Nephron progenitor cell (in vitro differentiated cells): ENCODE data around the gene SNAI3.

Experiments used
- DNase-seq: peaks from one replicate; pipeline ENCODE4 v3.0.0; 2021
- H3K27ac Mint-ChIP-seq: 2 replicates; pipeline ENCODE4 v1.8.0; 2021; ENCODE audit warnings: mild to moderate bottlenecking, moderate library complexity, mixed read lengths
- H3K27me3 Mint-ChIP-seq: 2 replicates; pipeline ENCODE4 v1.8.0; 2021; ENCODE audit warnings: mild to moderate bottlenecking, low read depth, mixed read lengths; ENCODE audit not compliant: poor library complexity
- H3K36me3 Mint-ChIP-seq: 2 replicates; pipeline ENCODE4 v1.8.0; 2021; ENCODE audit warnings: low read depth, mixed read lengths
- H3K4me1 Mint-ChIP-seq: 2 replicates; pipeline ENCODE4 v1.8.0; 2021; ENCODE audit warnings: mixed read lengths
- H3K4me3 Mint-ChIP-seq: 2 replicates; pipeline ENCODE4 v1.8.0; 2021; ENCODE audit warnings: mild to moderate bottlenecking, moderate library complexity, mixed read lengths
- H3K9me3 Mint-ChIP-seq: 2 replicates; pipeline ENCODE4 v1.8.0; 2021; ENCODE audit warnings: mild to moderate bottlenecking, moderate library complexity, mixed read lengths
- CTCF ChIP-seq: fragments of 200-600 bp; sonication (generic); IDR thresholded peaks from 2 replicates; pipeline ENCODE4 v1.5.0; 2021; ENCODE audit warnings: antibody characterized with exemption

SNAI3 gene

GRCh38 chr16:88695753-88696152, 9.4 kb upstream of the SNAI3 start:
- H3K27ac Mint-ChIP-seq: no peak overlapping the region
- no peak overlapping the region for H3K4me3 Mint-ChIP-seq
- H3K36me3 Mint-ChIP-seq: no peaks in the 10 kb centered on the region
- H3K27me3 Mint-ChIP-seq: peaks cover 11% of the 10 kb centered on the region
- no peaks in the 10 kb centered on the region for H3K9me3 Mint-ChIP-seq
- DNase-seq: no peak
- TF ChIP-seq CTCF: no peak
- no peaks in the 10 kb centered on the region for H3K4me1 Mint-ChIP-seq

GRCh38 chr16:88695218-88695617, 8.9 kb upstream of the SNAI3 start:
- no peak overlapping the region for H3K27ac Mint-ChIP-seq
- no peaks in the 10 kb centered on the region for H3K9me3 Mint-ChIP-seq
- H3K36me3 Mint-ChIP-seq: no peaks in the 10 kb centered on the region
- H3K4me1 Mint-ChIP-seq: no peaks in the 10 kb centered on the region
- H3K27me3 Mint-ChIP-seq: peaks cover 17% of the 10 kb centered on the region
- DNase-seq: no peak
- no peak overlapping the region for H3K4me3 Mint-ChIP-seq
- TF ChIP-seq CTCF: no peak

GRCh38 chr16:88694221-88695087, 8.1 kb upstream of the SNAI3 start:
- H3K4me1 Mint-ChIP-seq: no peaks in the 10 kb centered on the region
- no peak for DNase-seq
- H3K36me3 Mint-ChIP-seq: no peaks in the 10 kb centered on the region
- peak overlapping the region; percentile 64 for H3K27ac Mint-ChIP-seq
- TF ChIP-seq CTCF: no peak
- H3K27me3 Mint-ChIP-seq: peaks cover 24% of the 10 kb centered on the region
- no peak overlapping the region for H3K4me3 Mint-ChIP-seq
- H3K9me3 Mint-ChIP-seq: no peaks in the 10 kb centered on the region

- H3K36me3 Mint-ChIP-seq: no peaks in the 10 kb centered on the region
- peaks cover 4% of the 10 kb centered on the region for H3K4me1 Mint-ChIP-seq
- H3K27ac Mint-ChIP-seq: no peak overlapping the region
- no peak overlapping the region for H3K4me3 Mint-ChIP-seq
- no peaks in the 10 kb centered on the region for H3K9me3 Mint-ChIP-seq
- H3K27me3 Mint-ChIP-seq: peaks cover 33% of the 10 kb centered on the region
- no peak for TF ChIP-seq CTCF
- DNase-seq: no peak
Observed at GRCh38 chr16:88693420-88694177, 7.3 kb upstream of the SNAI3 start.

- H3K4me1 Mint-ChIP-seq: peaks cover 5% of the 10 kb centered on the region
- H3K27ac Mint-ChIP-seq: no peak overlapping the region
- H3K9me3 Mint-ChIP-seq: no peaks in the 10 kb centered on the region
- no peak for DNase-seq
- H3K4me3 Mint-ChIP-seq: no peak overlapping the region
- H3K36me3 Mint-ChIP-seq: no peaks in the 10 kb centered on the region
- TF ChIP-seq CTCF: no peak
- peaks cover 40% of the 10 kb centered on the region for H3K27me3 Mint-ChIP-seq
Observed at GRCh38 chr16:88692861-88693260, 6.6 kb upstream of the SNAI3 start.
